ENCODE results near the gene ITGB6. TPM values are rescaled to one million over a fixed set of nuclear protein-coding genes. Genes with fewer than 3 reads are reported as not detected.
A peak's percentile ranks its signal among the peaks of the same experiment; 100 is the strongest.

The ITGB6 gene
- polyA plus RNA-seq, 1 experiment, result not detected

- no peak overlapping the region for H3K4me3 ChIP-seq (ENCODE audit: low read depth, low read length)
- peaks cover 3% of the 10 kb centered on the region; the same call in 1 of the 2 replicates for H3K9me3 ChIP-seq (ENCODE audit: control insufficient read depth, insufficient read depth, low read length)
- POLR2A ChIA-PET, result no interaction called here
- no peaks in the 10 kb centered on the region for H3K27me3 ChIP-seq (ENCODE audit: control insufficient read depth, insufficient read depth, low read length)
- CTCF ChIA-PET, result interaction anchor here (1.2 kb wide), 1 partner anchor 13 kb away, joined by 3 read pairs; no protein-coding TSS in a partner anchor
- TF ChIP-seq, protein P1, sequence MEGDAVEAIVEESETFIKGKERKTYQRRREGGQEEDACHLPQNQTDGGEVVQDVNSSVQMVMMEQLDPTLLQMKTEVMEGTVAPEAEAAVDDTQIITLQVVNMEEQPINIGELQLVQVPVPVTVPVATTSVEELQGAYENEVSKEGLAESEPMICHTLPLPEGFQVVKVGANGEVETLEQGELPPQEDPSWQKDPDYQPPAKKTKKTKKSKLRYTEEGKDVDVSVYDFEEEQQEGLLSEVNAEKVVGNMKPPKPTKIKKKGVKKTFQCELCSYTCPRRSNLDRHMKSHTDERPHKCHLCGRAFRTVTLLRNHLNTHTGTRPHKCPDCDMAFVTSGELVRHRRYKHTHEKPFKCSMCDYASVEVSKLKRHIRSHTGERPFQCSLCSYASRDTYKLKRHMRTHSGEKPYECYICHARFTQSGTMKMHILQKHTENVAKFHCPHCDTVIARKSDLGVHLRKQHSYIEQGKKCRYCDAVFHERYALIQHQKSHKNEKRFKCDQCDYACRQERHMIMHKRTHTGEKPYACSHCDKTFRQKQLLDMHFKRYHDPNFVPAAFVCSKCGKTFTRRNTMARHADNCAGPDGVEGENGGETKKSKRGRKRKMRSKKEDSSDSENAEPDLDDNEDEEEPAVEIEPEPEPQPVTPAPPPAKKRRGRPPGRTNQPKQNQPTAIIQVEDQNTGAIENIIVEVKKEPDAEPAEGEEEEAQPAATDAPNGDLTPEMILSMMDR (IDR thresholded peaks at IDR 0.05; ENCODE audit: low read depth, low read length), result no peak
- no peak for DNase-seq (ENCODE audit: low read depth, low spot score)
- H3K27ac ChIP-seq (ENCODE audit: low read depth, low read length), result no peak overlapping the region
These were observed 22.6 kb upstream of the ITGB6 start for GRCh38 chr2:160222546-160223283.

- ChIA-PET CTCF (no interaction called here), POLR2A (no interaction called here)
- peaks cover 3% of the 10 kb centered on the region; the same call in 1 of the 2 replicates for H3K9me3 ChIP-seq (ENCODE audit: control insufficient read depth, insufficient read depth, low read length)
- H3K27me3 ChIP-seq (ENCODE audit: control insufficient read depth, insufficient read depth, low read length), result no peaks in the 10 kb centered on the region
- H3K27ac ChIP-seq (ENCODE audit: low read depth, low read length), result peak overlapping the region; percentile 41
- TF ChIP-seq, protein P1 (IDR thresholded peaks at IDR 0.05; ENCODE audit: low read depth, low read length), result no peak
- no peak for DNase-seq (ENCODE audit: low read depth, low spot score)
- H3K4me3 ChIP-seq (ENCODE audit: low read depth, low read length), result no peak overlapping the region
These were observed 21.6 kb upstream of the ITGB6 start for GRCh38 chr2:160221391-160222276.

DNA sequence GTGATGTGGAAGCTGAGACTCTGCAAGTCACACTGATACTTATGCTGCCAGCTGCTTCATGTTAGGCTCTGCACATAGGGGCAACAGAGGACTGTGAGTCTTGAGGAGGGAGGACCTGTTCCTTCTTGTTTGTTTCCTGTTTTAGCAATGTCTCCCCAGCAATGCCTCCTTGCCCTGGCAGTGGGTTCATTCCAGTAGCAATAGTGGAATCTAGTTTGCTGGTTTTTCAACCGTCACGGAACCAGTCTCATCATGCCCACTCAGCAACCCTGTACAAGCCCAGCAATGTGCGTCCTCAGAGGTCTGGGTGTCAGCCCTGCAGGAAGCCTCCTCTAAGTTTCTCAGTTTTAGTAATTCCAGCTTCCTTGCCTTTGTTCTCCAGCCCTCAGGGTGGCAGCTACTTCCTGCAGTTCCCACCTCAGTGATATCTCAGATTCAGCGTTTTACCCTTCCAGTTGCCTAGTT lies 20.5 kb upstream of the ITGB6 start:
- CTCF ChIA-PET, result no interaction called here
- no peaks in the 10 kb centered on the region for H3K27me3 ChIP-seq (ENCODE audit: control insufficient read depth, insufficient read depth, low read length)
- TF ChIP-seq, protein P1 (IDR thresholded peaks at IDR 0.05; ENCODE audit: low read depth, low read length), result no peak
- no peak overlapping the region for H3K4me3 ChIP-seq (ENCODE audit: low read depth, low read length)
- no peak for DNase-seq (ENCODE audit: low read depth, low spot score)
- POLR2A ChIA-PET, result interaction anchor here (1.2 kb wide), 1 partner anchor 50 kb away, joined by 3 read pairs; no protein-coding TSS in a partner anchor
- no peak overlapping the region for H3K27ac ChIP-seq (ENCODE audit: low read depth, low read length)
- peaks cover 3% of the 10 kb centered on the region; the same call in 1 of the 2 replicates for H3K9me3 ChIP-seq (ENCODE audit: control insufficient read depth, insufficient read depth, low read length)

GRCh38 chr2:160220026-160220425 lies 20.0 kb upstream of the ITGB6 start:
- no peak overlapping the region for H3K27ac ChIP-seq (ENCODE audit: low read depth, low read length)
- H3K9me3 ChIP-seq (ENCODE audit: control insufficient read depth, insufficient read depth, low read length), result peaks cover 3% of the 10 kb centered on the region; the same call in 1 of the 2 replicates
- TF ChIP-seq, protein P1 (IDR thresholded peaks at IDR 0.05; ENCODE audit: low read depth, low read length), result no peak
- ChIA-PET CTCF (no interaction called here), POLR2A (interaction anchor here (0.6 to 1.2 kb wide), 2 partner anchors 50 to 75 kb away, joined by 3 read pairs; no protein-coding TSS in a partner anchor)
- H3K4me3 ChIP-seq (ENCODE audit: low read depth, low read length), result no peak overlapping the region
- DNase-seq (ENCODE audit: low read depth, low spot score), result no peak
- no peaks in the 10 kb centered on the region for H3K27me3 ChIP-seq (ENCODE audit: control insufficient read depth, insufficient read depth, low read length)

All from AG04450 (cell line).